ENCODE measurements around the gene MGST2.

DNA sequence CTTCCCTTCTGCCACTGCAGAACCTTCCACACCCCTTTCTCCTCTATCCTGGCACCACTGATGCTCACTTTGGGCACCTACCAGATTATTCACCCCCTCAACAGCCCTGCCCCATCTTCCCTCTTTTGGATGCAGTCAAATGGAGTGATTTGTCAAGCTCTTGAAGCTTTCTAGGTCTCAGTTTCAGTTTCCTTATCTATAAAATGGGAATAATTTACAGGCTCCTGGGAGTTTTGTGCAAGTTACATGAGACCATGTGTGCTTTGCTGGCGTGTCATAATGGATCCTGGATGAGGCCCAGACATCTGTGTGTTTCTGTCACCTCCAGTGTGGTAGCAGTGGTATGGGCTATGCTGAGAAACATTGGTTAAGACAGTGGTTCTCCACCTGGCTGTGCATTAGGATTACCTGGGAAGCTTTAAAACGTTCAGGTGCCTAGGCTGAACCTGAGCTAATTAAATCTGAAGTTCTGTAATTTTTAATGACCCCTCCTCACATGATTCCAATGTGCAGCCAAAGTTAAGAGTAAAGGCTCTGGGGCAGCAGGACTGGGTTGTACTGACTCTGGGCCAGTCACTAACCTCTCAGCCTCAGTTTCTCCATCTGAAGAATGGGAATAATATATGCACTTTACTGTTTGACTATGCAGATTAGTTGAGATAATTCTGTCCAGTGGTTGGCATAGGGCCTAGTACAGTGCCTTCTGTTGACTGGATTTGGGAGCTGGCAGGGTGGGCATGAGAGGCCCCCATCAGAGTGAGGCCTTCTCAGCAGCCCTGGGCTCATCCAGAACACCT, 6.8 kb upstream of the MGST2 start:
- TF ChIP-seq, protein P1, sequence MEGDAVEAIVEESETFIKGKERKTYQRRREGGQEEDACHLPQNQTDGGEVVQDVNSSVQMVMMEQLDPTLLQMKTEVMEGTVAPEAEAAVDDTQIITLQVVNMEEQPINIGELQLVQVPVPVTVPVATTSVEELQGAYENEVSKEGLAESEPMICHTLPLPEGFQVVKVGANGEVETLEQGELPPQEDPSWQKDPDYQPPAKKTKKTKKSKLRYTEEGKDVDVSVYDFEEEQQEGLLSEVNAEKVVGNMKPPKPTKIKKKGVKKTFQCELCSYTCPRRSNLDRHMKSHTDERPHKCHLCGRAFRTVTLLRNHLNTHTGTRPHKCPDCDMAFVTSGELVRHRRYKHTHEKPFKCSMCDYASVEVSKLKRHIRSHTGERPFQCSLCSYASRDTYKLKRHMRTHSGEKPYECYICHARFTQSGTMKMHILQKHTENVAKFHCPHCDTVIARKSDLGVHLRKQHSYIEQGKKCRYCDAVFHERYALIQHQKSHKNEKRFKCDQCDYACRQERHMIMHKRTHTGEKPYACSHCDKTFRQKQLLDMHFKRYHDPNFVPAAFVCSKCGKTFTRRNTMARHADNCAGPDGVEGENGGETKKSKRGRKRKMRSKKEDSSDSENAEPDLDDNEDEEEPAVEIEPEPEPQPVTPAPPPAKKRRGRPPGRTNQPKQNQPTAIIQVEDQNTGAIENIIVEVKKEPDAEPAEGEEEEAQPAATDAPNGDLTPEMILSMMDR (IDR thresholded peaks at IDR 0.05): no peak
- TF ChIP-seq POLR2A (IDR thresholded peaks at IDR 0.05): no peak
- TF ChIP-seq EP300 (IDR thresholded peaks at IDR 0.05): no peak

Data from stomach (tissue), 4 donors.